ENCODE results near the gene DPP6. TPM values are rescaled to one million over a fixed set of nuclear protein-coding genes. Genes with fewer than 3 reads are reported as not detected.

DPP6 gene
- total RNA-seq, 1 donor from 2014 or later: not detected

DNA sequence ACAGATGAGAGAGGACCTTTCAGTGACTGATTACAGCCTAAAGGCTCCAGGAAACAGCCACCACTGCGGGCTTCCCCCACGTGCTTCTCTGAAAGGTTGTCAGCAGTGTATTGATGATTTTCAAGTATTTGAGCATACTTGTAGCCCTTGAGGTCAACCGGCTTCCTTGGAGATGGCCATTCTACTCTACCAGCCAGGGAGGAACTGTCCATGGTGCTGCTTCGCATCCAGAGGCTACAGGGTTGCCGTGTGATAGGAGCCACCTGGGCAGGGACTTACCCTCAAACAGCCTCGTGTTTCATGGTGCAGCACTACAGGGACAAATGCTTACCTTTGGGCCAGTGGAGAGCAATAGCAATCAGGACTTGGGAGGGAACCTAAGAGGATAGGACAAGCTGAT, 179.5 kb downstream of the DPP6 start:
- intact Hi-C loops (cut with micrococcal nuclease): no loop called here

DNA sequence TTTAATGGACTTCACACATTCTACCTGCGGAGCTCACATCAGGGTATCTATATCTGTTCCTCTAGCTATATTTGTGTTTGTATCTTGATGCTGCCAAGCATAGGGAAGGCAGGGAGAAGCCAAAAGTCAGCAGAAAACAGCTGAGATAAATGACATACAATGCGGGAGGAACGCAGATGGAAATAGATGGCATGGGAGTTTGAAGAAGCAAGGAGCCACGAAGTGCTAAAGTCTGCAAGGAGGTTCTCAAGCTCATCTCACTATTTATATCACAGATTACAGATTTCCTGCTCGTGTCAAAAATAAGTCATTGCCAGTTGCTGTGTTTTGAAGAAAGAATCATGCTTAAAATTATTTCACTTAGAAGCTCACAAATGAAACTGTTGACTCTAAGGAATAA, 180.5 kb downstream of the DPP6 start:
- intact Hi-C loops (cut with micrococcal nuclease): no loop called here

DNA sequence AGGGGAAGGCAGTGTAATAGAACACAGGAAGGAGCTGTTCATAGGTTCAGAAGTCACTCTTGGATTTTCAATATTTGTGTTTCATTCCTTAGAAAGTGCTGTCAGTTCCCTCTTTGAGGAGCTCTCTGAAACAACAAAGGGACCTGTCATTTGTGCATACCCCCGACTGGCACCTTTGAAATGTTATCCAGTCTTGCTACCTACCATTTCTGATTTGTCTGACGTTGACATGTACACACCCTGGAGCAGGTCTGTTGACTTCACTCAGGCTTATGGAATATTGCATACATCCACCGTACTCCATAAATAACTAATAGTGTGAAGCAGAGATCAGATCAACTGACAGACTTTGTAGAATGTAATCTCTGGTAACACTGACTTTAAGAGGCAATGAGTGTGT, 189.8 kb downstream of the DPP6 start:
- intact Hi-C loops (cut with micrococcal nuclease): no loop called here

DNA sequence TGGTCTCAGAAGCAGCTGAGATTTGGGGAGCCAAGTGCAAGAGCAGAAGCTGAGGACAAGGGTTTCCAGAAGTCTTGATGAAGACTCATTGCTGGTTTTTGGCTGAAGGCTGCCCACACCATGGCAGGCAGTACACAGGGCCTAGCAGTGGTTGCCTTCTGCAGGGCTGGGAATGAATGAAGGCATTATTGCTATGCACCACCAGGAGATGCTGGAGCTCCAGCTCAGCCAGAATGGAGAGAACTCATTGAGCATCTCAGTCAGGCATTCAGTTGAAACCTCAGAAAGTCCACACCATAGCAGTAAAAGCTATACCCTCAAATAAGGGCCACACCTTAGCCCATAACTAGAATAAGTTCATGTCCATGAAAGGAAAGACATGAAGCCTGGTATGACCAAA, 190.5 kb downstream of the DPP6 start:
- intact Hi-C loops (cut with micrococcal nuclease): no loop called here

DNA sequence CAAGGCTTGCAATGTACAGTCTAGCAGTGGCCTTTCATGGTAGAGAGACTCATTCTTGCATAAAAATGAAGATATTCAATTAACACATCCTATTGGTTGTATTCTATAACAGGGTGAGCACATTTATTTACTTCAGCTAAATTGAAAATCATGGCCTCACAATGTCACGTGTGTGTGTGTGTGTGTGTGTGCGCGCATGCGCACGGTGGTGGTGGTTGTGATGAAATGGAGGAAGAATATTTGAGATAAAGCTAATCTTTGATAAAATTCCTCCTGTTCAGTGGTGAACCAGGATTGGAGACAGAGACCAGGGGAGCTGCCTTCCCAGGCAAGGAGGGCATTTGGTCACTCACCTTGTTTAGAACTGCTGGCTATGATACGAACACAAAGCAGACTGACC, 199.8 kb downstream of the DPP6 start:
- intact Hi-C loops (cut with micrococcal nuclease): no loop called here

DNA sequence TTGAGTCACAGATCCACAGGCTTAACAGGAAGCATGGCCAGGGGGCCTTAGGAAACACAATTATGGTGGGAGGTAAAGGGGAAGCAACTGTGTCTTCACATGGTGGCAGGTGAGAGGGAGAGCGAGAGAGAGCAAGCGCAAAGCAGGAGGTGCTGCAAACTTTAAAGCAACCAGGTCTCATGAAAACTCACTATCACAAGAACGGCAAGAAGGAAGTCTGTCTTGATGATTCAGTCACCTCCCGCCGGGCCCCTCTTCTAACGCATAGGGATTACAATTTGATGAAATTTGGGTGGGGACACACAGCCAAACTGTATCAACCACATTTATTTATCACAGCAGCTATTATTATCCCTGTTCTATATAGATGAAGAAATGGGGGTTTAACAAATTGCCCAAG, 201.6 kb downstream of the DPP6 start:
- intact Hi-C loops (cut with micrococcal nuclease): no loop called here

DNA sequence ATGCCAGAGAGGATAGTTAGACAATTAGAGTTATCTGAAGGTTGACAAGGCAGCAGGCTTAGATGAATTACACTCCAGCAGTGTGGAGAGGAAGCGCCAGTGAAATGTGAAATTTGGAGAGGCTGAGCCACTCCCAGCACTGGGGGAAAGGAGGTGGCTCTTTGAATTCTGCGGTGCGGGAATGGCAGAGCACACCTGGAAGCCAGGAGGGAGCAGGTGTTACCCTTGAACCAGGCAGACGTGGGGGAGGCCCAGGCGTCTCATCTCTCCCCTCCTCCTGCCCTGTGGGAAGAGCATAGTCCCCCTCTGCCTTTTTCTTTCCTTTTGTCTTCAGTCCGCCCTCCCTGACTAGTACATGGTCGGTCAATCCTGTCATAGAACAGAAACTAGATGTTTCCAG, 203.1 kb downstream of the DPP6 start:
- intact Hi-C loops (cut with micrococcal nuclease): no loop called here

DNA sequence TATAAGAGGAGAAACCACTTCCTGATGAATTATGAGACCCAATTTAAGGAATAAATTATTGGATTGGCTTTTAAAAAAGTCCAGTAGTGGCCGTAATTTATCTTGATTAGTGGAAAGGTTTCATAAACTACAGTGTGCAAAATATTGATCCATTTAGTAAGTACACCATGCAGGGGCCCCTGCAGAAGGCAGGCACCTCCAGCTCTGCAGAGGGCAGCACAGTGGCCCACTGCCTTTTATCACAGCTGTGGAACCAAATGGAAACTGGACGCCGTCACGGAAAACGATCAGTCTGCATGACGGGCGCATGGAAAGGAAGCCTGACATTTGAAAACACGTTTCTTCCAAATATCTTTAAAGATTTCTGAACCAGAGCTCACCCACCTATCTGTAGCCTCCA, 204.0 kb downstream of the DPP6 start:
- intact Hi-C loops (cut with micrococcal nuclease): no loop called here

DNA sequence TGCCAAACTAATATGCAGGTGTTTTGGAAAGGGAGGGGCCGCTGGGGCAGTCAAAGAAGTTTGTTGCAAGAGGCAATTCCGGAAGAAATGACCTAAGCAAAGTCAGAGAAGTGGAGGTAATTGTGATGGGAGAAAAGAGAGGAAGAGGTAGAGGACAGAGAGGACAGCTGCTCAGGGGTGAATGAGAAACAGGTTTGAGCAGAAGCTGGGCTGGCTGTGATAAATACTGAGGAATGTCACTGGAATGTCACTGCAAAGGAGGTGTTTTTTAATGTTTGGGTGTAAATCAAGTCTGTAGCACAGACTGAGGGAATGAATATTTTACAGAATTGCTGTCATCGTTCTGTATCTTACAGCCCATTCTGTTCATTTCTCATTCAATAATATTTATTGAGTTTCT, 207.2 kb downstream of the DPP6 start:
- intact Hi-C loops (cut with micrococcal nuclease): no loop called here

DNA sequence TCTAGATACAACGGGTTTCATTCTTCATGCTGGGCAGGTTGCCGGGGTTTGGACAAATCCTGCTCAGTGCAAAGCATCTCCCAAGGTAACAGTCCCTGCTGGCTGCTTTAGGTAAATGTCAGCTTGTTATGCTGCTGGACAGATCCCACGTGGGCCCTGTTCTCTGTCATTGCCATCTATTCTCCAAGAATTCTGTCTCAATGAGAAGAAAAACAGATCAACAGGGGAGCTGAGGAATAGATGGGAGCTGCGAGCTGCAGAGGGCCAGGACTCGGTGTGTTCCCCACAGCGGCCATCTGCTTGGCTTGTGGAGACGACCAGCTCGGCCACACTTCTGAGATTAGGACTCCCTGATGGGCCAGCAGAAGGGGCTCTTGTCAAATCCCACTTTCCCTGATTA, 235.2 kb downstream of the DPP6 start:
- intact Hi-C loops (cut with micrococcal nuclease): no loop called here

DNA sequence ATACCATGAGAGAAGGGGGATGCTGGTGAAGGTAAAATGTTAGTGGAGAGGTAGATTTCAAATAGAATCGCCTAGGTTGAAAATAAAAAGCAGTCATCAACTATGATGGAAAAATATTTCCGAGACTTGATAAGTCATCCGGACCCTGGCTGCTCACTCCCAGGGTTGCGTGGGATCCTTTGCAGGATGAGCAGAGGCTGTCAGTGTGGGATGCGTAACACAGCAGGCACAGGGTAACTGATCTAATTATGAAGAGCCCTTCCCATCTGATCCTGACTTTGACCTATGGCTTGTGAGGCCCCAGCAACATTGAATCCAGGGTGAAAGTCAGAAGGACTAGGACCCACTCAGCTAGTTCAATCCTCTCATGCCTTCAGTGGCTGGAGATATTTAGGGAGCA, 236.9 kb downstream of the DPP6 start:
- intact Hi-C loops (cut with micrococcal nuclease): no loop called here

DNA sequence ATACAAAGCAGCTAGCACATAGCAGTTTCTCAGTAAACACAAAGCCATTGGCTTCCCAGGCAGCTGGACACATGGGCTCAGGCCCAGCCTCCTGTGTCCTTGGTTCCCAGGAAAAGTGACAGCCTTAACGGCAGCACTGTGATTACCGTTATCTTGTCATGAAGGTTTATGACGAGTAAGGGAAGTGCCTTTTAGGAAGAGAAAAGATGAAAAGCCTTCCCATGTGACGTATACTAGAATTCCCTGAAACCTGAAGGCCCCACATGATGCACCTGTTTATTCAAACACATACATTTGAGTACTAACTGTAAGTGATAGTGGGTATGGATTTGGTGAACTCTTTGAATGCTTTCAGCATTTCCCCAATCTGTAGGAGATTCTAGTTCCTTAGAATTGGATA, 244.2 kb downstream of the DPP6 start:
- intact Hi-C loops (cut with micrococcal nuclease): no loop called here

DNA sequence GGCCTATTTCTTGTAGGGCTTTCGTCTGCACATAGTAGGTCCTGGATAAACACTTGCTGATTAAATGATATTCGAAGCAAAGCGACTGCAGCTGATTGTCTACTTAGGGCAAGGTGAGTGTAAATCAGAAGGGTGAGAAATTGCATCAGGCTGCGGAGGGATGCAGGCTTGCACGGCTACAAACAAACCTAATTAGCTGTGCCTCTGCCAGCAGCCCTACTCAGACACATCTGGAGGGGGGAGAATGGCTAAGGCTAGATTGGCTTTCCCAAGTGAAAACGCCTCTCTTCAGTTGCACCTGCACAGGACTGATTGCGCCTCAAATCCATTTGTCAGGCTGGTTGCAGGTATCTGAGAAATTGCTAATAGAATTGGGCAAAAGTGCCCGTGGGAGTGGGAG, 247.5 kb downstream of the DPP6 start:
- intact Hi-C loops (cut with micrococcal nuclease): no loop called here

DNA sequence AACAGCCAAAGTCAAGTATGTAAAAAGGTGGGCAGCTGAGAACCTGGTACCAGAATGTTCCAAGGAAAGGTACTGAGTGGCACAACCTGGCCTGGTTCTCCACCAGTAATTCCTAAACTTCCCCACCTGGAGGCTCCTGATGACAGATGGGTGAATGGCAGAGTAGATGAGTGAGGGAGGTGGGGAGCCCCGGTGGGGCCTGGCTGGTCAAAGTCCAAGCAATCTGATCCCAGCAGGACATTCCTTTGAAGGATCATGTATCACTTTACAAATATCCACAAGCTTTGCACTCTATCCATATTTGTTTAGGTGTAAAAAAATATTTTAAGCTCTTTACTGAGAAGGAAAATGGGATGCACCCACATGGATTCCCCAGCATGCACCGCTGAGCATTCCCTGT, 250.2 kb downstream of the DPP6 start:
- intact Hi-C loops (cut with micrococcal nuclease): no loop called here

DNA sequence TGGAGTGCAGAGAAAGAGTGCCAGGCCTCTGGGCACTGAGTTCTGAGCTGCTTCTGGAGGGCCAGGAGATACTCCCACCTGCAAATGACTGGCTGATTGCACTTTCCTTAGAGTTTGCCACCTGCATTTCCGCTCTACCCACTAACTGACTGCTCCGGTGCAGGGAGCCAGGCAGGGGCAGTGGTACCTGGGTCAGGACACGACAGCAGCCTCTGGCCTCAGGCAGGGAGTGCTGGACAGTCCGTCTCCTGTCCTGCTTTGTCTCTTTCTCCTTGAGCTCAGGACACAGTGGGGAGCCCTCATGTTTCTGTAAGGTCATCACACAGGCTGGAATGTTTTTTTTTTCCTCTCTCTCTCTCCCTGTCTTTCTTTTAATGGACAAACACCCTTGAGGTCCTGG, 252.0 kb downstream of the DPP6 start:
- intact Hi-C loops (cut with micrococcal nuclease): no loop called here

DNA sequence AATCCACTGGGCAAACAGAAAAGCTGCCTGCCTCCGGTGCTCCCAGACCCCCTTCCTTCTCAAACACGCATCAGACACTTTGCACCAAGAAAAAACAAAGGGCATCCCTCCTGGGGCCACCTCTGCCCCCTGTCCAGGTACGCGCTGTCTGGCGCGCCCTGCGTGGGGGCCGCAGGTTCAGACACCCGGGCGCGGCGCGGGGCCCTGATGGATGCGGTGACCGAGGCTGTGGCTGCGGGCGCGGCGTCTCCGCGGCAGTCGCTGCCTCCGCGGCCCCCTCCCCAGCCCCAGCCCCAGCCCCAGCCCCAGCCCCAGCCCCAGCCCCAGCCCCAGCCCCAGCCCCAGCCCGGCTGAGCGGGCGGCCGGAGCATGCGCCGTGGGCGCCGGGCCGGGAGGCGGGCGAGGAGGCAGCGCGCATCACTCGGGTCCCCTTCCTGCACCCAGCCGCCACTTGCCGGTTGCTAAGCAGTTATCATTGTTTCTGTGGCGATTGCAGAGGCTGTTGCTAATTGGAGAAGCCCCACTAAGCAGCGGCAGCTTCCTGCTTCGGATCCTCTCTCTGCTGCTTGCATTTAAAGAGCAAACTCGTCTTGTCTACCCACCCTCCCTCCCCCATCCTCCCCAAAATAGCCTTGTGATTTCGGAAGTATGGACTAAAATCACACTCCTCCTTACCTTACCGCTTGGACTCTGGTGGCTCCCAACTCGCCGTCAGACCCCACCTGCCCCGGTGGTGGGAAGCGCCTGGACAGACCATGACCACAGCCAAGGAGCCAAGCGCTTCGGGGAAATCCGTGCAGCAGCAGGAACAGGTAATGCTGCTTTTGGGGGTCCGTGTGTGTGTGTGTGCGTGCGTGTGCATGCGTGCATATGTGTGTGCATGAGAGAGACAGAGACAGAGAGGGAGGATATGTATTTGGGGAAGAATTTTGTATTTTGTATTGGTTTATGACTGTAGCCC, 252.8 kb downstream of the DPP6 start:
- intact Hi-C loops (cut with micrococcal nuclease): no loop called here

DNA sequence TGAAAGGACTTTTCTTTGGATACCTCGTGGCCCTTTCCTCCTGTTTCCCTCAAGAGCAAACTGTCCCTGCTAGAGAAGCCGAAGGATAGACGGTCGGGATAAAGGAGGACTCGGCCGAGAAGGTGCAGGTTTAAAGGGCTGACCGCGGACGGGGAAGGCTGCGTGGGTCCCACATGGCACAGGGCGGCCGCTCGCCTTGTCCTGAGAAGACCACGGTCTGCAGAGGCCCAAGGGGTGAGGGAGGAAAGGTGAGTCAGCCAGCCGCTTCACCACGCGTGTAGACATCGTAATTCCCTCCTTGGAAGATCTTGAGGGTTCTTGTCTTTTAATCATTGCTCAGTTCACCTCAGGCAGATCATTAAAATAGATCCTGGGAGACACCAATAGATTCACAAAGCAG, 253.8 kb downstream of the DPP6 start:
- intact Hi-C loops (cut with micrococcal nuclease): no loop called here

DNA sequence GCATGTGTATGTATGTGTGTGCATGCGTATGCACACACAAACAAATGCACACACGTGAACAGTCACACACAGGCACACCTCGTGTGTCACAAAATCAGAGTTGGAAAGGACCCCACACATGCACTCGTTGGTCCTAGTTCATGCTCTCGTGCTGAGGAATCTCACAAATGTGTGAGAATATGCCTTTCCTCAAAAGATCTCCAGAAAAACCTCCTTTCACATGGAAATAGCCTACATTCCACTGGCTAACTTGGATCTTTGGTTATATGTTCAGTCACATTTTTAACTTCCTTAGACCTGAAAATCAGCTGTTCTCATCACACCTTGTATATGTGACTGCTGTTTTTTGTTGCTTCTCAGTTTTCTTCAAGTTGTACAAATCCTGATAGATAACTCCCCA, 256.7 kb downstream of the DPP6 start:
- intact Hi-C loops (cut with micrococcal nuclease): no loop called here

DNA sequence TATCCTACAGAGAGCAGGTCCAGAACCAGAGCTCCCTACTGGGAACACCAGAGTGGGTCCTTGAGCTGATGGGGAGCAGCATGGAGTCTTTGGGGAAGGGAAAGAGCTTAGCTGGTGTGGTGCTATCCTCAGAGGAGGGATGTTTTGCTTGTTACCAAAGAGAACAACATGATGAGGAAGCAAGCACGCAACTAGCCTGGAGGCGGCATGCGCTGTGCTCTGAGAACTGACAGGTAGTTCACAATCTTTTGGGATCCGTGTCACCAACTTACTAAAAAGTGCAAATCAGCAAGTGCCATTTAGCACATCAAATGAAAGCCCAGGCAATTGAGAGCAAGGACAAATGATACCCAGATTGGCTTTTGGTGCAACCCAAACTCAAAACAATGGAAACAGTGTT, 257.9 kb downstream of the DPP6 start:
- intact Hi-C loops (cut with micrococcal nuclease): no loop called here

DNA sequence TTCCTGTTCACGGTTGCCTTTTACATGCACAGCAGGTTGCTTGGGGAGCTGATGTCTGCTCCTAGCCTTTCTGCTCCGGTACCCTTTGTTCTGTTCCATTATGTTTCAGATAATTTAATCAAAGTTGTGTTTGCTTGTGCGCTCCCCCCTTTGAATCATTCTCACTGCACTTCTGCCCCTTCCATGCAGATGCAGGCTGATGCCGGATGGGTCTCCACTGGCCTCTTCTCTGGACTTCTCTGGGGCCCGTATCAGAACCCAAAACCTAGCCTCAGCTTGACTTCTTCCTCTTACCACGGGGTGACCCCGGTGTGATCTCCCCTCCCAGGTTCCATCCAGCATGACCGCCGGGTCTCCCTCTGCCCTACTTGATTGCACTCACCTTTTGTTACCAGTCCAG, 272.0 kb downstream of the DPP6 start:
- intact Hi-C loops (cut with micrococcal nuclease): no loop called here

DNA sequence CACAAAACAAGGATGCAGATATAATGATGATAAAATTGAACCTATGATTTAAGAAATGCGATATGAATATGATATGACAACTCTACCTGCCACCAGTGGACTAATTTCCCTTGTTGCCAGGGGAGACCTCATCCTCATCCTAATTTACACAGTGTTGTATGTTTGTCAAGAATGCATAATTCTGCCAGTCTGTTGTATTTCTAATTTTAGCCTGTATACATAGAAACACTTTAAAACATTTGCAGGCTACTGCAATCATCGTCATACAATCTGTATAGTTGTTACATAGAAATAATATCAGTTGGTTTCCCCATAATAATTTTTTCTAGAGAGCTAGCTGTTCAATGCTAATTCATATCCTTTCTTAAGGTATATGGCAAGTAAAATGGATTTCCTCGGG, 274.2 kb downstream of the DPP6 start:
- intact Hi-C loops (cut with micrococcal nuclease): no loop called here

DNA sequence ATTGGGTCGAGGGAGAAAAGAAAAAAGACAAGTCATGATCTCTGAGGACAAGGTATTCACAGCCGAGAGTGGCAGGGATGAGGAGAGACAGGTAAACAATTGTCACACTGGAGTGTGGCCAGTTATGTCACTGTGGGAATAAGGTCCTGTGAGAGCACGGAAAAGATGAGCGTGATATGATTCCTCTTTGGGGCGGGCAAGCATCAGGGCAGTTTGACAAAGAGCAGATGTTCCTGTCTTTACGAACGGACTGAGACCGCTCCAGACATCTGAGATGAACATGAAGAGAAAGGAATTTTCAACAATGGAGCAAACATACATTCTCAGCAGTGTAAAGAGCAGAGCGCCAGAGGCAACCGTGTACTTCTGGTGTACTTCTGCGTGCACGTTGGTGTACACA, 278.1 kb downstream of the DPP6 start:
- intact Hi-C loops (cut with micrococcal nuclease): no loop called here

DNA sequence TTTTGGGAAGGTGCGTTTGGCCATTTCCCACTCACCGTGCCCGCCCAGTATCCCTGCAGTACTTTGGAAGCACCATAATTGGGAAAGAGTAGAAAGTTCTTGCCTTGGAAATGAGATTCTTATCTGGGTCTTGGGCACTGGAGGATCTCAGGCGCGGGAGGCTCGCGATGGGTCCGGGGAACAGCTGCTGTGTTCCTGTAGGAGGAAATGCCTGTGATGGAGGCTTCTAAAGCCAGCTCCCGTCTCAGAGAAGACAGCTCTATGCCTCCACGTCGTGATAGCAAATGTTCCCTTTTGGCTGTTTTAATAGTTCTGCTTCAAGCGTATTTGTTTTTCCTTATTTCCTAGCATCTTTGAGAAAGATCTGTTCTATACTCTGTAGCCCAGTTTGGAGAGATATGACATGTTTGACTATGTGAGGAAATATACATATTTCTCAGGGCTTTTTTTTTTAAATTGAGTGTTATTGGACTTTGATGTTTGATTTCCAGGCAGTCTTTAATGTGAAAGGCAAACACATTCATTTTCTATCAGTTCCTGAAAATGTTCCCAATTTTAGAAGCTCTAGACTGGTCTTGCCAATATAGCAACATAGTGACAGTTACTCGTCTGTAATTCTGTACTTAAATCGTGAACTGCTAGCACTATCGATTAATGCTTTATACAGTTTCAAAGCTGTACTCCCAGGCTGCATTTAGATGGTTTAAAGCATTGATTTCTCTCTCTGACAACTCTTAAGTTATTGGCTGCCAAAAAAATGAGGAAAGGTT, 280.8 kb downstream of the DPP6 start:
- intact Hi-C loops (cut with micrococcal nuclease): no loop called here
